ENCODE measurements around the gene LDLRAD4. TPM values are rescaled to one million over a fixed set of nuclear protein-coding genes. Genes with fewer than 3 reads are reported as not detected.

LDLRAD4 gene
- total and polyA plus RNA-seq, 2 donors (not counting 1 experiment from before 2014, with no cell fraction given): 13.9 to 35.7 TPM

- ChIA-PET CTCF (no interaction called here), POLR2A (no interaction called here)
- Histone ChIP-seq H3K79me2 (ENCODE audit: control insufficient read depth, insufficient read depth, low read length) (no peaks in the 10 kb centered on the region), H3K4me1 (ENCODE audit: control insufficient read depth in 2 of 2, insufficient read depth in 2 of 2, low read length in 2 of 2) (no peaks in the 10 kb centered on the region), H3K4me2 (replicated peaks; ENCODE audit: low read depth, low read length, poor library complexity, severe bottlenecking) (no peak overlapping the region), H3K36me3 (replicated peaks in 1 of 2; ENCODE audit: control extremely low read depth in 1 of 2, control insufficient read depth in 1 of 2, extremely low read depth in 1 of 2, insufficient read depth in 2 of 2, low read length in 1 of 2) (no peaks in the 10 kb centered on the region), H3K9me3 (ENCODE audit: control extremely low read depth in 1 of 3, control insufficient read depth in 2 of 3, insufficient read depth in 1 of 3, low read length in 2 of 3) (no peaks in the 10 kb centered on the region), H3K9ac (ENCODE audit: low read length) (no peak overlapping the region), H4K20me1 (ENCODE audit: control insufficient read depth, insufficient read depth, low read length, poor library complexity, severe bottlenecking) (no peaks in the 10 kb centered on the region), H3K4me3 (ENCODE audit: control extremely low read depth in 1 of 5, extremely low read depth in 1 of 5, insufficient read depth in 1 of 5, low read depth in 2 of 5, low read length in 4 of 5) (no peak overlapping the region), H3K27me3 (replicated peaks in 1 of 4; ENCODE audit: control extremely low read depth in 1 of 4, control insufficient read depth in 3 of 4, insufficient read depth in 4 of 4, low read length in 3 of 4) (peaks cover 0 to 3% (median under 1%) of the 10 kb centered on the region in 4 experiments), H3K27ac (ENCODE audit: low read length in 2 of 2) (no peak overlapping the region), H2AFZ (ENCODE audit: insufficient read depth, low read depth, low read length, poor library complexity, severe bottlenecking) (no peak overlapping the region)
- no peak overlapping the region for H3K27ac Mint-ChIP-seq
- intact Hi-C loops (cut with micrococcal nuclease): no loop called here
- H3K4me1 Mint-ChIP-seq: no peaks in the 10 kb centered on the region
- no peak for ATAC-seq (ENCODE audit: low read depth)
- 65% methylated on average over 8 of the region's 10 CpGs for WGBS (ENCODE audit: insufficient coverage)
- DNase-seq: no peak
- no peaks in the 10 kb centered on the region for H3K9me3 Mint-ChIP-seq (ENCODE audit: insufficient read depth)
- no peak overlapping the region for H3K4me3 Mint-ChIP-seq
- H3K27me3 Mint-ChIP-seq: peaks cover 4% of the 10 kb centered on the region
- no peak for TF ChIP-seq EZH2 (IDR thresholded peaks at IDR 0.05; ENCODE audit: borderline replicate concordance, insufficient read depth, low read depth, low read length, poor library complexity, severe bottlenecking)
- TF ChIP-seq, protein P1, sequence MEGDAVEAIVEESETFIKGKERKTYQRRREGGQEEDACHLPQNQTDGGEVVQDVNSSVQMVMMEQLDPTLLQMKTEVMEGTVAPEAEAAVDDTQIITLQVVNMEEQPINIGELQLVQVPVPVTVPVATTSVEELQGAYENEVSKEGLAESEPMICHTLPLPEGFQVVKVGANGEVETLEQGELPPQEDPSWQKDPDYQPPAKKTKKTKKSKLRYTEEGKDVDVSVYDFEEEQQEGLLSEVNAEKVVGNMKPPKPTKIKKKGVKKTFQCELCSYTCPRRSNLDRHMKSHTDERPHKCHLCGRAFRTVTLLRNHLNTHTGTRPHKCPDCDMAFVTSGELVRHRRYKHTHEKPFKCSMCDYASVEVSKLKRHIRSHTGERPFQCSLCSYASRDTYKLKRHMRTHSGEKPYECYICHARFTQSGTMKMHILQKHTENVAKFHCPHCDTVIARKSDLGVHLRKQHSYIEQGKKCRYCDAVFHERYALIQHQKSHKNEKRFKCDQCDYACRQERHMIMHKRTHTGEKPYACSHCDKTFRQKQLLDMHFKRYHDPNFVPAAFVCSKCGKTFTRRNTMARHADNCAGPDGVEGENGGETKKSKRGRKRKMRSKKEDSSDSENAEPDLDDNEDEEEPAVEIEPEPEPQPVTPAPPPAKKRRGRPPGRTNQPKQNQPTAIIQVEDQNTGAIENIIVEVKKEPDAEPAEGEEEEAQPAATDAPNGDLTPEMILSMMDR (IDR thresholded peaks at IDR 0.05): no peak
Measured at GRCh38 chr18:13269521-13270011, 51.0 kb downstream of the LDLRAD4 start.

GRCh38 chr18:13270279-13270855, 51.8 kb downstream of the LDLRAD4 start:
- Histone ChIP-seq H3K79me2 (ENCODE audit: control insufficient read depth, insufficient read depth, low read length) (no peaks in the 10 kb centered on the region), H2AFZ (ENCODE audit: insufficient read depth, low read depth, low read length, poor library complexity, severe bottlenecking) (no peak overlapping the region), H3K27ac (ENCODE audit: low read length in 2 of 2) (no peak overlapping the region), H3K36me3 (replicated peaks in 1 of 2; ENCODE audit: control extremely low read depth in 1 of 2, control insufficient read depth in 1 of 2, extremely low read depth in 1 of 2, insufficient read depth in 2 of 2, low read length in 1 of 2) (no peaks in the 10 kb centered on the region), H3K9me3 (ENCODE audit: control extremely low read depth in 1 of 3, control insufficient read depth in 2 of 3, insufficient read depth in 1 of 3, low read length in 2 of 3) (no peaks in the 10 kb centered on the region), H3K9ac (ENCODE audit: low read length) (no peak overlapping the region), H3K4me1 (ENCODE audit: control insufficient read depth in 2 of 2, insufficient read depth in 2 of 2, low read length in 2 of 2) (no peaks in the 10 kb centered on the region), H3K4me2 (replicated peaks; ENCODE audit: low read depth, low read length, poor library complexity, severe bottlenecking) (no peak overlapping the region), H3K27me3 (replicated peaks in 1 of 4; ENCODE audit: control extremely low read depth in 1 of 4, control insufficient read depth in 3 of 4, insufficient read depth in 4 of 4, low read length in 3 of 4) (peaks cover 0 to 3% (median under 1%) of the 10 kb centered on the region in 4 experiments), H3K4me3 (ENCODE audit: control extremely low read depth in 1 of 5, extremely low read depth in 1 of 5, insufficient read depth in 1 of 5, low read depth in 2 of 5, low read length in 4 of 5) (no peak overlapping the region), H4K20me1 (ENCODE audit: control insufficient read depth, insufficient read depth, low read length, poor library complexity, severe bottlenecking) (no peaks in the 10 kb centered on the region)
- POLR2A ChIA-PET: no interaction called here
- no peak overlapping the region for H3K4me3 Mint-ChIP-seq
- no peaks in the 10 kb centered on the region for H3K4me1 Mint-ChIP-seq
- intact Hi-C loops (cut with micrococcal nuclease): no loop called here
- no peaks in the 10 kb centered on the region for H3K9me3 Mint-ChIP-seq (ENCODE audit: insufficient read depth)
- 98% methylated on average over 10 of the region's 11 CpGs for WGBS (ENCODE audit: insufficient coverage)
- TF ChIP-seq, protein P1 (IDR thresholded peaks at IDR 0.05): no peak
- TF ChIP-seq EZH2 (IDR thresholded peaks at IDR 0.05; ENCODE audit: borderline replicate concordance, insufficient read depth, low read depth, low read length, poor library complexity, severe bottlenecking): no peak
- no peaks in the 10 kb centered on the region for H3K27me3 Mint-ChIP-seq
- CTCF ChIA-PET: no interaction called here
- DNase-seq (no peak), ATAC-seq (ENCODE audit: low read depth) (no peak)
- no peak overlapping the region for H3K27ac Mint-ChIP-seq
